ENCODE results near the gene CDC42EP4. TPM values are rescaled to one million over a fixed set of nuclear protein-coding genes. Genes with fewer than 3 reads are reported as not detected.
A peak's percentile ranks its signal among the peaks of the same experiment; 100 is the strongest.

The CDC42EP4 gene
- total and polyA plus RNA-seq, 5 donors from 2014 or later: 0.31 to 4.6 (median 0.52) TPM; not detected in 2

DNA sequence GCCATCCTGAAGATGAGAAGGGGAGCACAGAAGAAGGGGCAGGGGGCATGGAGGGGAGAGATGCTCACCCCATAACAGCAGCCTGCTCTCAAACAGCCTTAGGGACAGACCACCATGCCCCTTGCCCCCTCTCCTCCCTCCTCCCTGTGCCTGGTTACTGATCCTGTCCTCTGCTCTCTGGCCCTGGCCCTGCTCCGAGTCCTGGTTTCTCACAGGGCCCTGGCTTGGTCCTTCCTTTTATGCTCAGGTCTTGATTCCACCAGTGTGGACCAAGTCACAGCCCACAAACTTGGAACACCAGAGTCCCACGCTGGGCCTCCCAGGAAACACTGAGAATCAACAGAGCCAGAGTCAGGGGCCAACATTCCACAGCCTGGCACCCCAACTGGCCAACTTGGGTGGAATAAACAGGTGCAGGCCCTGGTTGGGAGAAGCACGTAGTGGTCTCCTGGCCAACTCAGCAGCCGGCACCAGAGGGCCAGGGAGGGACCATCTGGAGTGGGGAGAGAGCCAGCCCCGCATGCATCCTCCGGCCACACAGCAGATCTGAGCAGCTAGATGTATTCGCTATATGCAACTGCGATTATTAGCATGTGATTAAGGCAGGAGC is 44.9 kb upstream of the CDC42EP4 start:
- Histone ChIP-seq H3K9me3 (ENCODE audit: control insufficient read depth in 2 of 2, low read length in 2 of 2) (no peaks in the 10 kb centered on the region), H3K27ac (ENCODE audit: insufficient read depth, low read length, poor library complexity, severe bottlenecking) (no peak overlapping the region), H3K4me1 (ENCODE audit: control insufficient read depth, insufficient read depth, low read length, poor library complexity, severe bottlenecking) (no peaks in the 10 kb centered on the region), H3K36me3 (ENCODE audit: control insufficient read depth, insufficient read depth, low read length) (no peaks in the 10 kb centered on the region), H3K27me3 (ENCODE audit: control insufficient read depth, insufficient read depth, low read length) (no peaks in the 10 kb centered on the region), H3K4me3 (ENCODE audit: low read depth, low read length) (no peak overlapping the region)
- Mint-ChIP-seq H3K4me1 (no peaks in the 10 kb centered on the region), H3K36me3 (no peaks in the 10 kb centered on the region), H3K27me3 (no peaks in the 10 kb centered on the region), H3K27ac (no peak overlapping the region), H3K4me3 (no peak overlapping the region), H3K9me3 (no peaks in the 10 kb centered on the region)
- DNase-seq (no peak), ATAC-seq (ENCODE audit: low read depth in 2 of 2) (no peak)

DNA sequence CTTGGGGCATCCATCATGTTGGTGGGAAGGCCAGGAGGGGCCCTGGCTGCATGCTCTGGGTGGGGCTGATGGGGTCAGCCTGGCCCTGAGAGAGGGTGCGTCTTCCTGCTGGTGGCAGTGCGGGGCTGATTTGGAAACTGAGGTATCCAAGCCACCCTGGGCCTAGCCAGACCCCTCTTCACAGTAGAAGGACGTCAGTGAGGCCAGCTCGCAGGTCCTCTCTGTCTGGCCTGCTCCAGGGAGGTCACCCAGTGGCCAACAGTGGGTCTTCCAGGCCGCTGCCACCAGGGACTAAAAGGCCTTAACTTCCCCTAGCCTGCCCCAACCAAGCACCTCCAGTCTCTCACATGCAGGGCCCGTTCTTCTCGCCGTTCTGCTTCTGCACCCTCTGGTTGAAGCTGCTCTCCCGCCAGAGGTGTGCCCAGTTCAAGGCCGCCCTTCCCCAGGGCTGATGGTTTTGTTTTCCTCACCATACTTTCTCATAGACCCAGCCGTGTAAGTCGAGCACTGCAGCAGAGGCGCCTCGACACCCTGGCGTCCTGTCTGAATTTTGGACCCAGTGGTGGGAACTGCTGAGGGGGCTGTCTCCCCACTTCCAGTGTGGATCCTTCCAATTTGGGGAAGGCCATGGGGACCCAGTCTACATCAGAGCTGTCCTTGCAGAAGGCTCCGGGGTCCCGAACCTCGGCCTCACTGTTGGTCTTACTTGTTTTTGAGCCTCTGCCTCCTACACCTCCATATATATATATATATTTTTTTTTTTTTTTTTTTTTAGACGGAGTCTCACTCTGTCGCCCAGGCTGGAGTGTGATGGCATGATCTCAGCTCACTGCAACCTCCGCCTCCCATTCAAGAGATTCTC is 42.9 kb upstream of the CDC42EP4 start:
- H3K4me3 ChIP-seq (ENCODE audit: low read depth, low read length): no peak overlapping the region
- H3K9me3 Mint-ChIP-seq: no peaks in the 10 kb centered on the region
- no peaks in the 10 kb centered on the region for H3K9me3 ChIP-seq (ENCODE audit: control insufficient read depth in 2 of 2, low read length in 2 of 2)
- H3K4me1 ChIP-seq (ENCODE audit: control insufficient read depth, insufficient read depth, low read length, poor library complexity, severe bottlenecking): no peaks in the 10 kb centered on the region
- no peaks in the 10 kb centered on the region for H3K36me3 Mint-ChIP-seq
- no peak for DNase-seq
- H3K4me1 Mint-ChIP-seq: no peaks in the 10 kb centered on the region
- H3K36me3 ChIP-seq (ENCODE audit: control insufficient read depth, insufficient read depth, low read length): no peaks in the 10 kb centered on the region
- H3K27me3 ChIP-seq (ENCODE audit: control insufficient read depth, insufficient read depth, low read length): no peaks in the 10 kb centered on the region
- H3K27me3 Mint-ChIP-seq: no peaks in the 10 kb centered on the region
- ATAC-seq (ENCODE audit: low read depth in 2 of 2): no peak
- H3K27ac ChIP-seq (ENCODE audit: insufficient read depth, low read length, poor library complexity, severe bottlenecking): no peak overlapping the region
- peak overlapping the region in 1 of 3 donors; percentile 69 for H3K27ac Mint-ChIP-seq
- H3K4me3 Mint-ChIP-seq: no peak overlapping the region

DNA sequence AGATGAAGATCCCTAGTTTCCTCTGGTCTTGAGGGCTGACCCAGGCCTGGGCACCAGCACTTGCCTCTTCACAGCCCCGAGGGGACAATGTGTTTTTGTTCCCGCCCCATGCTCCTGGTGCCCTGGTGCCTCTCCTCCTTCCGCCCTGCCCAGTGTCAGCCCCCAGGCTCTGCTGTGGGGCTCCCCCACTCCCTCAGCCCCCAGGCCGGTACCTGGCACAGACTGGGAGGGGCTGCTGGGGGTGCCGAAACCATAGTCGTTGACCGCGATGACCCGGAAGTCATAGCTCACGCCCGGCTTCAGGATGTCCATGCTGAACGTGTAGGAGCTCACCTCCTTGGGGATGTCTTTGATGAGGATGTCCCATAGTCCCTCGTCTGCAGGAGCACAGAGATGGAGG is 40.5 kb upstream of the CDC42EP4 start:
- Mint-ChIP-seq H3K4me3 (no peak overlapping the region), H3K4me1 (no peaks in the 10 kb centered on the region), H3K36me3 (no peaks in the 10 kb centered on the region), H3K27me3 (peaks cover 9% of the 10 kb centered on the region), H3K27ac (peak overlapping the region in 1 of 3 donors; percentile 69), H3K9me3 (no peaks in the 10 kb centered on the region)
- no peaks in the 10 kb centered on the region for H3K36me3 ChIP-seq (ENCODE audit: control insufficient read depth, insufficient read depth, low read length)
- ATAC-seq (ENCODE audit: low read depth in 2 of 2) (no peak), DNase-seq (no peak)
- no peak overlapping the region for H3K4me3 ChIP-seq (ENCODE audit: low read depth, low read length)
- no peak overlapping the region for H3K27ac ChIP-seq (ENCODE audit: insufficient read depth, low read length, poor library complexity, severe bottlenecking)
- H3K4me1 ChIP-seq (ENCODE audit: control insufficient read depth, insufficient read depth, low read length, poor library complexity, severe bottlenecking): no peaks in the 10 kb centered on the region
- no peaks in the 10 kb centered on the region for H3K9me3 ChIP-seq (ENCODE audit: control insufficient read depth in 2 of 2, low read length in 2 of 2)
- H3K27me3 ChIP-seq (ENCODE audit: control insufficient read depth, insufficient read depth, low read length): no peaks in the 10 kb centered on the region

DNA sequence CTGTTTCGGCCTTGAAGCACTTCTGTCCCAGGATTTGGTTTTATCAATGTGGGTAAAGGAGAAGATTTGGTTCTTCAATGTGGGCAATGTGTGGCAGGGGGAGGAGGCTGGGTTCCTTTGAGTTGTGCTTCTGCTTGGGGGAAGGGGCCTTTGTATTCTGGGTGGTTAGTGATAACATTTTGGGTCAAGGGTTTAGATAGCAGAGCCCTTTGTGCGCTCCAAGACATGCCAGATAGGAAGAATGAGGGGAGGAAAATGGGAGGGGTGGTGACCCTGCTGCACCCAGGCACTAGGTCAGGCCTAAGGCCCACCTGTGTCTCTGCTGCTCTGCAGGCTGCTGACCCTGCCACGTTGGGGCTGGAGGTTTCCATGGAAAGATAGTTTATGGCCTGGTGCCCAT is 40.0 kb upstream of the CDC42EP4 start:
- no peaks in the 10 kb centered on the region for H3K27me3 ChIP-seq (ENCODE audit: control insufficient read depth, insufficient read depth, low read length)
- H3K4me1 ChIP-seq (ENCODE audit: control insufficient read depth, insufficient read depth, low read length, poor library complexity, severe bottlenecking): no peaks in the 10 kb centered on the region
- H3K4me3 ChIP-seq (ENCODE audit: low read depth, low read length): no peak overlapping the region
- DNase-seq (no peak), ATAC-seq (ENCODE audit: low read depth in 2 of 2) (no peak)
- no peaks in the 10 kb centered on the region for H3K9me3 ChIP-seq (ENCODE audit: control insufficient read depth in 2 of 2, low read length in 2 of 2)
- Mint-ChIP-seq H3K4me3 (no peak overlapping the region), H3K4me1 (no peaks in the 10 kb centered on the region), H3K36me3 (no peaks in the 10 kb centered on the region), H3K9me3 (no peaks in the 10 kb centered on the region), H3K27ac (no peak overlapping the region), H3K27me3 (peaks cover 9% of the 10 kb centered on the region)
- H3K36me3 ChIP-seq (ENCODE audit: control insufficient read depth, insufficient read depth, low read length): no peaks in the 10 kb centered on the region
- no peak overlapping the region for H3K27ac ChIP-seq (ENCODE audit: insufficient read depth, low read length, poor library complexity, severe bottlenecking)

DNA sequence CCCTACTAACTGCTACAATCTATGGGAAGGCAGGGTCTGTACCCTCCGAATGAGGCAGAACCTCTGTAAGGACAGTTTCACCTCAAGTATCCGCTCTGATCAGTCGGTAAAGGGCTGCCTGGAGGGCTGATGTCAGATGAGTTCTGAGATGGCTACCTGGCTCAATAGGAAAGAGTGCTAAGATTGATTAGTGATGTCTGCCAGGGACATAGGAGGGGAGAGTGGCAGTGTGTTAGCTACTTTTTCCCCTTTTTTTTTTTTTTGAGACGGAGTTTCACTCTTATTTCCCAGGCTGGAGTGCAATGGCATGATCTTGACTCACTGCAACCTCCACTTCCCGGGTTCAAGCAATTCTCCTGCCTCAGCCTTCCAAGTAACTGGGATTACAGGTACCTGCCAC is 39.1 kb upstream of the CDC42EP4 start:
- H3K9me3 ChIP-seq (ENCODE audit: control insufficient read depth in 2 of 2, low read length in 2 of 2): no peaks in the 10 kb centered on the region
- no peak overlapping the region for H3K27ac ChIP-seq (ENCODE audit: insufficient read depth, low read length, poor library complexity, severe bottlenecking)
- Mint-ChIP-seq H3K4me1 (no peaks in the 10 kb centered on the region), H3K36me3 (no peaks in the 10 kb centered on the region), H3K27ac (no peak overlapping the region), H3K4me3 (no peak overlapping the region), H3K27me3 (peaks cover 15% of the 10 kb centered on the region), H3K9me3 (no peaks in the 10 kb centered on the region)
- ATAC-seq (ENCODE audit: low read depth in 2 of 2) (no peak), DNase-seq (no peak)
- no peaks in the 10 kb centered on the region for H3K36me3 ChIP-seq (ENCODE audit: control insufficient read depth, insufficient read depth, low read length)
- no peaks in the 10 kb centered on the region for H3K27me3 ChIP-seq (ENCODE audit: control insufficient read depth, insufficient read depth, low read length)
- H3K4me3 ChIP-seq (ENCODE audit: low read depth, low read length): no peak overlapping the region
- H3K4me1 ChIP-seq (ENCODE audit: control insufficient read depth, insufficient read depth, low read length, poor library complexity, severe bottlenecking): no peaks in the 10 kb centered on the region

DNA sequence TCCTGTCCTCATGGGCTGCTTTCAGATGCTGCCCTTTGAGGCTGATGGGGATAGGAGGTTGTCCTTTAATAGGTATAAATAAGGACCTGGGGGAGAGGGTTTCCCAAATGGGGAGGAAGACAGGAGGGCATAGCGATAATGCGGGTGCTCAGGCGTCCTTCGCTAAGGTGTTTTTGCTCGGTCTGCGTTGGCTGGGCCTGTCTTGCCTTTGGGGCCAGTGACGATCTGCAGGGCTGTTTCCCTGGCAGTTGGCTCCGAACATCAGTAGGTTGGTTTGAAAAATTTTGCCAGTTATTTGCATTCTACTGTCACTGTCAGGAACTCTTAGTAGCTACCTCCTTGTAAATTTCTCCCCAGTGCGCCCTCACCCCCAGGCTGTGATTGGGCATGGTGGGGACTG is 37.8 kb upstream of the CDC42EP4 start:
- H3K27ac ChIP-seq (ENCODE audit: insufficient read depth, low read length, poor library complexity, severe bottlenecking): no peak overlapping the region
- no peaks in the 10 kb centered on the region for H3K27me3 ChIP-seq (ENCODE audit: control insufficient read depth, insufficient read depth, low read length)
- H3K9me3 ChIP-seq (ENCODE audit: control insufficient read depth in 2 of 2, low read length in 2 of 2): no peaks in the 10 kb centered on the region
- H3K4me1 ChIP-seq (ENCODE audit: control insufficient read depth, insufficient read depth, low read length, poor library complexity, severe bottlenecking): no peaks in the 10 kb centered on the region
- DNase-seq (no peak), ATAC-seq (ENCODE audit: low read depth in 2 of 2) (no peak)
- H3K4me3 ChIP-seq (ENCODE audit: low read depth, low read length): no peak overlapping the region
- H3K36me3 Mint-ChIP-seq: no peaks in the 10 kb centered on the region
- H3K4me1 Mint-ChIP-seq: no peaks in the 10 kb centered on the region
- no peak overlapping the region for H3K27ac Mint-ChIP-seq
- H3K4me3 Mint-ChIP-seq: no peak overlapping the region
- H3K9me3 Mint-ChIP-seq: no peaks in the 10 kb centered on the region
- H3K36me3 ChIP-seq (ENCODE audit: control insufficient read depth, insufficient read depth, low read length): no peaks in the 10 kb centered on the region
- peaks cover 16% of the 10 kb centered on the region for H3K27me3 Mint-ChIP-seq

DNA sequence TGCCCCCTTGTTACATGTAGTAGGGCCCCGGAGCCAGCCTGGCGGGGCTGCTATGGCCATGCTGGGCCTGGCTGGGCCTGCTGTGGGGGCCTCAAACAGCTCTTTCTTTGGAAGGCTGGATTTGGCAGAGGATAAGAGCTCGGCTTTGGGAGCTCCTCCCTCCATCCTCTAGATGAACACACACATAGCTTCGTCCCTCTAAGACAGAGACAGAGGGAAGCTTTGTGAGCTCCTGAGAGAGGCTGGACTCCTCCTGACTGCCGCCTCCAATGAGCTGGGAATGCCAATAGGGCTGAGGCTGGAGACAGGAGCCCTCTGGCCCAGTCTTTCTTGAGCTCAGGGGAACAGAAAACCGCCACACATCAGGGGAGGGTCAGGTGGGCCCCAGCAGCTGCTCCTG is 37.3 kb upstream of the CDC42EP4 start:
- no peak overlapping the region for H3K27ac Mint-ChIP-seq

DNA sequence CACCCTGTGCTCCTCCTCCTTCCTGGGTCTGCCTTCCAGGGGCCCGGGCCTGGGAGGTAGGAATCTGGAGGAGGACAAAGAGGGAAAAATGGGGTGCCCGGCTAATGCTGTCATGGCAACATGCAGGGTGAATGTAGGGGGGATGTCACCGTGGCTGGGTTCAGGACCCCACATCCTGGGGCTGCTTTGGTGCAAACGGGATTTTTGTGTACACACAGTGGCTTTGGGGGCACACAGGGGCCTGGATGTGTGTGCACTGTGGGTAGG is 37.0 kb upstream of the CDC42EP4 start:
- no peak overlapping the region for H3K27ac Mint-ChIP-seq

More for the DNA sequence above, 37.3 kb upstream of the CDC42EP4 start:
- H3K27me3 Mint-ChIP-seq: peaks cover 16% of the 10 kb centered on the region
- H3K4me3 Mint-ChIP-seq: no peak overlapping the region
- no peaks in the 10 kb centered on the region for H3K36me3 Mint-ChIP-seq
- Histone ChIP-seq H3K4me3 (ENCODE audit: low read depth, low read length) (no peak overlapping the region), H3K27ac (ENCODE audit: insufficient read depth, low read length, poor library complexity, severe bottlenecking) (no peak overlapping the region), H3K4me1 (ENCODE audit: control insufficient read depth, insufficient read depth, low read length, poor library complexity, severe bottlenecking) (no peaks in the 10 kb centered on the region), H3K27me3 (ENCODE audit: control insufficient read depth, insufficient read depth, low read length) (no peaks in the 10 kb centered on the region), H3K36me3 (ENCODE audit: control insufficient read depth, insufficient read depth, low read length) (no peaks in the 10 kb centered on the region), H3K9me3 (ENCODE audit: control insufficient read depth in 2 of 2, low read length in 2 of 2) (no peaks in the 10 kb centered on the region)
- DNase-seq: no peak
- ATAC-seq (ENCODE audit: low read depth in 2 of 2): no peak
- no peaks in the 10 kb centered on the region for H3K4me1 Mint-ChIP-seq
- no peaks in the 10 kb centered on the region for H3K9me3 Mint-ChIP-seq

More for the DNA sequence above, 37.0 kb upstream of the CDC42EP4 start:
- no peaks in the 10 kb centered on the region for H3K4me1 ChIP-seq (ENCODE audit: control insufficient read depth, insufficient read depth, low read length, poor library complexity, severe bottlenecking)
- ATAC-seq (ENCODE audit: low read depth in 2 of 2) (no peak), DNase-seq (no peak)
- H3K4me1 Mint-ChIP-seq: no peaks in the 10 kb centered on the region
- H3K27ac ChIP-seq (ENCODE audit: insufficient read depth, low read length, poor library complexity, severe bottlenecking): no peak overlapping the region
- H3K36me3 Mint-ChIP-seq: no peaks in the 10 kb centered on the region
- H3K4me3 ChIP-seq (ENCODE audit: low read depth, low read length): no peak overlapping the region
- no peaks in the 10 kb centered on the region for H3K36me3 ChIP-seq (ENCODE audit: control insufficient read depth, insufficient read depth, low read length)
- H3K4me3 Mint-ChIP-seq: no peak overlapping the region
- H3K9me3 Mint-ChIP-seq: no peaks in the 10 kb centered on the region
- H3K9me3 ChIP-seq (ENCODE audit: control insufficient read depth in 2 of 2, low read length in 2 of 2): no peaks in the 10 kb centered on the region
- H3K27me3 ChIP-seq (ENCODE audit: control insufficient read depth, insufficient read depth, low read length): no peaks in the 10 kb centered on the region
- peaks cover 16% of the 10 kb centered on the region for H3K27me3 Mint-ChIP-seq
